ENCODE measurements around the gene ZNRF1. TPM values are rescaled to one million over a fixed set of nuclear protein-coding genes. Genes with fewer than 3 reads are reported as not detected.

Gene ZNRF1
- total RNA-seq, 4 donors from 2014 or later, result 7.5 to 20.7 (median 15.1) TPM

- DNase-seq (ENCODE audit: low spot score), result no peak
Measured at GRCh38 chr16:75105306-75106061, 106.7 kb downstream of the ZNRF1 start.

GRCh38 chr16:75106351-75107274, 107.8 kb downstream of the ZNRF1 start:
- no peak for DNase-seq (ENCODE audit: low spot score)
- TF ChIP-seq CTCF (IDR thresholded peaks at IDR 0.05), result no peak
- no peak for ATAC-seq (ENCODE audit: low FRiP score)

More at GRCh38 chr16:75105306-75106061, 106.7 kb downstream of the ZNRF1 start:
- no peak for ATAC-seq (ENCODE audit: low FRiP score)
- no peak for TF ChIP-seq CTCF (IDR thresholded peaks at IDR 0.05)

GRCh38 chr16:75107505-75107904, 108.7 kb downstream of the ZNRF1 start:
- ATAC-seq (ENCODE audit: low FRiP score), result no peak
- no peak for TF ChIP-seq CTCF (IDR thresholded peaks at IDR 0.05)
- DNase-seq (ENCODE audit: low spot score), result no peak

- TF ChIP-seq CTCF (IDR thresholded peaks at IDR 0.05), result no peak
- ATAC-seq (ENCODE audit: low FRiP score) (peak; percentile 65), DNase-seq (ENCODE audit: low spot score) (peak; percentile 64)
Measured at GRCh38 chr16:75108792-75109731, 110.2 kb downstream of the ZNRF1 start.

GRCh38 chr16:75109732-75110243, 111.0 kb downstream of the ZNRF1 start:
- ATAC-seq (ENCODE audit: low FRiP score) (no peak), DNase-seq (ENCODE audit: low spot score) (no peak)
- TF ChIP-seq CTCF (IDR thresholded peaks at IDR 0.05), result no peak
